Measurements from ENCODE around the gene KCND3.

Gene KCND3

GRCh38 chr1:111911061-111911460 is 78.4 kb downstream of the KCND3 start:
- Histone ChIP-seq H3K9me3 (ENCODE audit: insufficient read depth, low read depth, low read length) (no peaks in the 10 kb centered on the region), H3K9ac (ENCODE audit: low read depth, low read length, poor library complexity, severe bottlenecking) (no peak overlapping the region), H3K9me2 (replicated peaks; ENCODE audit: low read depth, low read length) (no peaks in the 10 kb centered on the region), H3K36me3 (ENCODE audit: insufficient read depth, low read length) (no peaks in the 10 kb centered on the region), H3F3A (ENCODE audit: low read depth) (no peaks in the 10 kb centered on the region), H3K4me3 (ENCODE audit: low read length, poor library complexity, severe bottlenecking) (no peak overlapping the region), H4K20me1 (ENCODE audit: insufficient read depth, low read length, poor library complexity, severe bottlenecking) (no peaks in the 10 kb centered on the region), H3K79me2 (ENCODE audit: insufficient read depth, low read length) (no peaks in the 10 kb centered on the region), H2AFZ (ENCODE audit: low read length) (no peak overlapping the region), H3K27me3 (ENCODE audit: insufficient read depth, low read length, poor library complexity, severe bottlenecking) (no peaks in the 10 kb centered on the region), H3K4me1 (ENCODE audit: insufficient read depth, low read length, poor library complexity, severe bottlenecking) (no peaks in the 10 kb centered on the region), H3K4me2 (ENCODE audit: low read depth, low read length, poor library complexity, severe bottlenecking) (no peak overlapping the region)
- no peak for TF ChIP-seq CTCF (conservative IDR thresholded peaks at IDR 0.05; ENCODE audit: low read length)
- TF ChIP-seq EZH2phosphoT487 (IDR thresholded peaks at IDR 0.05; ENCODE audit: borderline replicate concordance) = no peak

- H3K79me2 ChIP-seq (ENCODE audit: insufficient read depth, low read length) = no peaks in the 10 kb centered on the region
Observed at GRCh38 chr1:111909030-111909429, 80.4 kb downstream of the KCND3 start.

GRCh38 chr1:111908011-111908621 is 81.4 kb downstream of the KCND3 start:
- H3K79me2 ChIP-seq (ENCODE audit: insufficient read depth, low read length) = no peaks in the 10 kb centered on the region
- H2AFZ ChIP-seq (ENCODE audit: low read length) = no peak overlapping the region
- H3K9me2 ChIP-seq (replicated peaks; ENCODE audit: low read depth, low read length) = no peaks in the 10 kb centered on the region
- no peak overlapping the region for H3K4me2 ChIP-seq (ENCODE audit: low read depth, low read length, poor library complexity, severe bottlenecking)
- no peak for TF ChIP-seq EZH2phosphoT487 (IDR thresholded peaks at IDR 0.05; ENCODE audit: borderline replicate concordance)
- TF ChIP-seq CTCF (conservative IDR thresholded peaks at IDR 0.05; ENCODE audit: low read length) = no peak
- no peaks in the 10 kb centered on the region for H3K4me1 ChIP-seq (ENCODE audit: insufficient read depth, low read length, poor library complexity, severe bottlenecking)
- H3F3A ChIP-seq (ENCODE audit: low read depth) = no peaks in the 10 kb centered on the region
- no peak overlapping the region for H3K4me3 ChIP-seq (ENCODE audit: low read length, poor library complexity, severe bottlenecking)
- no peaks in the 10 kb centered on the region for H4K20me1 ChIP-seq (ENCODE audit: insufficient read depth, low read length, poor library complexity, severe bottlenecking)
- H3K36me3 ChIP-seq (ENCODE audit: insufficient read depth, low read length) = no peaks in the 10 kb centered on the region
- H3K9ac ChIP-seq (ENCODE audit: low read depth, low read length, poor library complexity, severe bottlenecking) = no peak overlapping the region
- H3K27me3 ChIP-seq (ENCODE audit: insufficient read depth, low read length, poor library complexity, severe bottlenecking) = no peaks in the 10 kb centered on the region
- H3K9me3 ChIP-seq (ENCODE audit: insufficient read depth, low read depth, low read length) = no peaks in the 10 kb centered on the region

More at GRCh38 chr1:111909030-111909429, 80.4 kb downstream of the KCND3 start:
- no peaks in the 10 kb centered on the region for H4K20me1 ChIP-seq (ENCODE audit: insufficient read depth, low read length, poor library complexity, severe bottlenecking)
- H3K9me3 ChIP-seq (ENCODE audit: insufficient read depth, low read depth, low read length) = no peaks in the 10 kb centered on the region
- no peak for TF ChIP-seq CTCF (conservative IDR thresholded peaks at IDR 0.05; ENCODE audit: low read length)
- TF ChIP-seq EZH2phosphoT487 (IDR thresholded peaks at IDR 0.05; ENCODE audit: borderline replicate concordance) = no peak
- H3K36me3 ChIP-seq (ENCODE audit: insufficient read depth, low read length) = no peaks in the 10 kb centered on the region
- H3F3A ChIP-seq (ENCODE audit: low read depth) = no peaks in the 10 kb centered on the region
- no peaks in the 10 kb centered on the region for H3K4me1 ChIP-seq (ENCODE audit: insufficient read depth, low read length, poor library complexity, severe bottlenecking)
- H3K9me2 ChIP-seq (replicated peaks; ENCODE audit: low read depth, low read length) = no peaks in the 10 kb centered on the region
- no peak overlapping the region for H2AFZ ChIP-seq (ENCODE audit: low read length)
- no peak overlapping the region for H3K9ac ChIP-seq (ENCODE audit: low read depth, low read length, poor library complexity, severe bottlenecking)
- no peaks in the 10 kb centered on the region for H3K27me3 ChIP-seq (ENCODE audit: insufficient read depth, low read length, poor library complexity, severe bottlenecking)
- H3K4me3 ChIP-seq (ENCODE audit: low read length, poor library complexity, severe bottlenecking) = no peak overlapping the region
- H3K4me2 ChIP-seq (ENCODE audit: low read depth, low read length, poor library complexity, severe bottlenecking) = no peak overlapping the region
